H1 (cell line): ENCODE data around the gene PRR36. TPM values are rescaled to one million over a fixed set of nuclear protein-coding genes. Genes with fewer than 3 reads are reported as not detected.

ENCODE experiments used
- CHD7 ChIP-seq: fragments of 300-600 bp; sonication (generic); IDR thresholded peaks from 2 replicates; pipeline ENCODE4 v1.7.1; 2012; ENCODE audit warnings: low read length, moderate library complexity, mild to moderate bottlenecking, inconsistent platforms; ENCODE audit not compliant: insufficient replicate concordance
- EP300 ChIP-seq, 2 experiments: IDR thresholded peaks; 1 replicate in 1 of 2; 2 replicates in 1 of 2; pipeline ENCODE4 v1.6.1; 2011 to 2012; ENCODE audit warnings: low read depth in 2 of 2, low read length in 2 of 2, mild to moderate bottlenecking in 2 of 2, borderline replicate concordance in 1 of 2, inconsistent platforms in 1 of 2, moderate library complexity in 1 of 2
- HDAC2 ChIP-seq, 2 experiments: fragments of 300-600 bp in 1 of 2; sonication (generic) in 1 of 2; IDR thresholded peaks; 2 replicates each; pipeline ENCODE4 v1.6.1; 2011 to 2012; ENCODE audit warnings: low read depth in 2 of 2, low read length in 2 of 2, mild to moderate bottlenecking in 2 of 2, moderate library complexity in 2 of 2, borderline replicate concordance in 1 of 2, inconsistent platforms in 1 of 2
- PHF8 ChIP-seq: fragments of 200-600 bp; sonication (generic); conservative IDR thresholded peaks from 2 replicates; pipeline ENCODE4 v1.7.1; 2012; ENCODE audit warnings: low read depth, mild to moderate bottlenecking, inconsistent platforms, low read length, moderate library complexity
- RBBP5 ChIP-seq: IDR thresholded peaks from 2 replicates; pipeline ENCODE4 v1.7.1; 2012; ENCODE audit warnings: low read depth, mild to moderate bottlenecking, inconsistent platforms, low read length, moderate library complexity, borderline replicate concordance
- SIX5 ChIP-seq: IDR thresholded peaks from 2 replicates; pipeline ENCODE4 v1.6.1; 2011; ENCODE audit warnings: mild to moderate bottlenecking, low read depth, low read length
- SUZ12 ChIP-seq: fragments of 200-600 bp; sonication (generic); IDR thresholded peaks from 2 replicates; pipeline ENCODE4 v1.6.1; 2012; ENCODE audit warnings: mild to moderate bottlenecking, inconsistent platforms, low read length, moderate library complexity, mixed read lengths
- USF2 ChIP-seq: IDR thresholded peaks from 2 replicates; pipeline ENCODE4 v1.6.1; 2011; ENCODE audit warnings: low read length, improper control_type of control experiment
- polyA plus RNA-seq, 7 experiments: library from polyadenylated mRNA; depleted of rRNA in 3 of 7; stranded (reverse) in 5 of 7; unstranded in 2 of 7; fragments of >200 nt in 5 of 7; fragments of 200-250 nt in 2 of 7; gene quantifications; 1 replicate in 5 of 7; 2 replicates in 1 of 7; 4 replicates in 1 of 7; pipeline versions ENCODE4 v1.2.1 to v1.2.3, GENCODE V29; 2011 to 2013; ENCODE audit warnings: missing spikeins in 2 of 7, mixed read lengths in 2 of 7
- total RNA-seq: library from RNA; stranded (reverse); fragmentation: NEBNext Ultra II Directional; extraction: Animal tissue kit (Norgen Biotek cat#: 25700); gene quantifications from 2 replicates; pipeline ENCODE4 v1.2.1, GENCODE V29; 2021

Gene PRR36
- total and polyA plus RNA-seq, 2 of the 8 experiments (the other 6 are each of a cell fraction or from before 2014, with no cell fraction given), result 1.6 to 23.9 TPM

- no peak for TF ChIP-seq CHD7
- no peak for TF ChIP-seq RBBP5
- peak; percentile 42 to 71; a peak in 1 of 4 replicates for TF ChIP-seq HDAC2 (IDR thresholded peaks at IDR 0.05; ENCODE audit: borderline replicate concordance in 1 of 2, low read depth in 2 of 2, low read length in 2 of 2)
- no peak for TF ChIP-seq PHF8
- TF ChIP-seq SIX5, result no peak
- no peak for TF ChIP-seq USF2
- TF ChIP-seq SUZ12, result no peak
- no peak for TF ChIP-seq EP300 (IDR thresholded peaks at IDR 0.05; ENCODE audit: borderline replicate concordance in 1 of 2, low read depth in 2 of 2, low read length in 2 of 2)
Observed at GRCh38 chr19:7868671-7869452, 5.3 kb downstream of the PRR36 start (continued).
